Right atrium auricular region (tissue), 2 donors: ENCODE results near the gene DR1. TPM values are rescaled to one million over a fixed set of nuclear protein-coding genes. Genes with fewer than 3 reads are reported as not detected.
A peak's percentile ranks its signal among the peaks of the same experiment; 100 is the strongest.

Experiments used
- DNase-seq: peaks from one replicate; pipeline ENCODE4 v3.0.0-alpha.2; 2019; ENCODE audit warnings: low spot score
- H3K27ac ChIP-seq, 2 donors: fragments of 200-600 bp; sonication (generic); 1 replicate in 1 of 2; 2 replicates in 1 of 2; pipeline ENCODE4 v1.5.1; 2016 to 2019
- H3K27me3 ChIP-seq, 2 donors: fragments of 200-600 bp; sonication (generic); one replicate each; pipeline versions ENCODE4 v1.5.1 to v1.6.0; 2017 to 2019
- H3K36me3 ChIP-seq: fragments of 200-600 bp; sonication (generic); one replicate; pipeline ENCODE4 v1.5.1; 2016
- H3K4me1 ChIP-seq, 2 donors: fragments of 200-600 bp; sonication (generic); one replicate each; pipeline versions ENCODE4 v1.5.1 to v1.6.0; 2017 to 2019
- H3K4me3 ChIP-seq, 2 donors: fragments of 200-600 bp; sonication (generic); 1 replicate in 1 of 2; 2 replicates in 1 of 2; pipeline ENCODE4 v1.5.1; 2017 to 2019; ENCODE audit warnings: mild to moderate bottlenecking in 1 of 2, moderate library complexity in 1 of 2
- H3K9me3 ChIP-seq, 2 donors: fragments of 200-600 bp; sonication (generic); one replicate each; pipeline ENCODE4 v1.5.1; 2019
- CTCF ChIP-seq, 2 donors: fragments of 200-600 bp; sonication (generic); IDR thresholded peaks; one replicate each; pipeline ENCODE4 v1.5.1; 2019; ENCODE audit warnings: antibody characterized with exemption in 2 of 2
- total RNA-seq, 2 donors: library from RNA; depleted of rRNA; stranded (reverse); fragments of >200 nt; gene quantifications; one replicate each; pipeline ENCODE4 v1.1.0, GENCODE V29; 2016

The DR1 gene
- total RNA-seq, 2 donors from 2014 or later, result 19.3 to 28.9 TPM

DNA sequence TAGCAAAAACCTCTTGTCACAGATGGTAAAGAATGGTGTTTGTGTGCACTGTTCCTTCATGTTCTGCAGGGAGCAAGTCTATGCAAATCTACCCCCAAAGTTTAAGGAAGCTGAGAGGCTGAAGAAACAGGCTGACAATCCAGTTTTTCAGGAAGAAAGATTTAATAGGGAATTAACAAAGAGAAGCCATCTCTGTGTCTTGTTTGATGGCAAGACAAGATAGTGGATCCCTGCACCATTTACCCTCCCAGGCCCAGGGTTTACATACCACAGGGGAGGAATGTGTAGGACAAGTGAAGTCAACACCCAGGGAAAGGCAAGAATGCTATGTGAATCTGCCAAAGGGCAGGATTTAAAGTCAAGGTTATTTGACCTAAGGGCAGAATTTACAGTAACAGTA lies 54.1 kb downstream of the DR1 start:
- no peaks in the 10 kb centered on the region for H3K27me3 ChIP-seq
- H3K27ac ChIP-seq, result no peak overlapping the region
- no peaks in the 10 kb centered on the region for H3K9me3 ChIP-seq
- no peaks in the 10 kb centered on the region for H3K4me1 ChIP-seq
- no peaks in the 10 kb centered on the region for H3K36me3 ChIP-seq
- H3K4me3 ChIP-seq, result no peak overlapping the region
- TF ChIP-seq CTCF (IDR thresholded peaks at IDR 0.05), result no peak
- no peak for DNase-seq

DNA sequence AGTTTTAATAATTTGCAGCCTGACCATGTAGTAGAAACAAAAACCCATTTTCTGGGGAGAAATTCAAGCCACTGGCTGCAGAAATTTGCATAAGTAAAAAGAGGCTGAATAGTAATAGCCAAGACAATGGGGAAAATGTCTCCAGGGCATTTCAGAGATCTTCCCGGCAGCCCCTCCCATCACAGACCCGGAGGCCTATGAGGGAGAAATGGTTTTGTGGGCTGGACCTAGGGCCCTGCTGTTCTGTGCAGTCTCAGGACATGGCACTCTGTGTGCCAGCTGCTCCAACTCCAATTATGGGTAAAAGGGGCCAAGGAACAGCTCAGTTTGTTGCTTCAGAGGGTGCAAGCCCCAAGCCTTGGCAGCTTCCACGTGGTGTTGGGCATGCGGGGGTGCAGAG lies 62.5 kb downstream of the DR1 start:
- Histone ChIP-seq H3K4me3 (no peak overlapping the region), H3K27ac (no peak overlapping the region), H3K9me3 (no peaks in the 10 kb centered on the region), H3K27me3 (no peaks in the 10 kb centered on the region), H3K4me1 (no peaks in the 10 kb centered on the region), H3K36me3 (no peaks in the 10 kb centered on the region)
- no peak for TF ChIP-seq CTCF (IDR thresholded peaks at IDR 0.05)
- DNase-seq, result no peak

- Histone ChIP-seq H3K27me3 (no peaks in the 10 kb centered on the region), H3K9me3 (no peaks in the 10 kb centered on the region), H3K36me3 (no peaks in the 10 kb centered on the region), H3K4me1 (peaks cover 0 to 6% of the 10 kb centered on the region in 2 donors), H3K27ac (no peak overlapping the region), H3K4me3 (no peak overlapping the region)
- no peak for TF ChIP-seq CTCF (IDR thresholded peaks at IDR 0.05)
- DNase-seq, result no peak
Observed at GRCh38 chr1:93411000-93411399, 65.3 kb downstream of the DR1 start.

DNA sequence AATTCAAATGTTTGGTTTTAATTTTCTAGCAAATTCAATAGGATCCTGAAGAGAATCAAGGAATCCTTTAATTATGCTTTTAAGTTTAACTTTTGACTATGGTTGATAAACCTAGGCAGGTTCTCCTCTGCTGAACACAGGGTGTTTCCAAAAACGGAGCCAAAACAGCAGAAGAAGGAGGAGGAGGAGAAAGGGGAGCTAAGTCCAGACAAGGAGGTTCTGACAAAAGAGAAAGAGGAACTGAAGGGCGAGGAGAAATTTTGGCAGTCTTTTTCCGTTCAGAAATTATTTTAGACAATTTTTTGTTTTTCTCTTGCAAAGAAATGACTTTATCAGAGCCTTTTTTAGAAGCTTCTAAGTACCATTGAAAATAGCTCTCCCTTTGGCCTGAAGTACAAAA lies 69.0 kb downstream of the DR1 start:
- H3K4me1 ChIP-seq, result peaks cover 0 to 6% of the 10 kb centered on the region in 2 donors
- H3K36me3 ChIP-seq, result no peaks in the 10 kb centered on the region
- DNase-seq, result no peak
- H3K4me3 ChIP-seq, result peak overlapping the region in 1 of 2 donors; percentile 4
- no peak overlapping the region for H3K27ac ChIP-seq
- no peaks in the 10 kb centered on the region for H3K9me3 ChIP-seq
- TF ChIP-seq CTCF (IDR thresholded peaks at IDR 0.05), result no peak
- no peaks in the 10 kb centered on the region for H3K27me3 ChIP-seq

DNA sequence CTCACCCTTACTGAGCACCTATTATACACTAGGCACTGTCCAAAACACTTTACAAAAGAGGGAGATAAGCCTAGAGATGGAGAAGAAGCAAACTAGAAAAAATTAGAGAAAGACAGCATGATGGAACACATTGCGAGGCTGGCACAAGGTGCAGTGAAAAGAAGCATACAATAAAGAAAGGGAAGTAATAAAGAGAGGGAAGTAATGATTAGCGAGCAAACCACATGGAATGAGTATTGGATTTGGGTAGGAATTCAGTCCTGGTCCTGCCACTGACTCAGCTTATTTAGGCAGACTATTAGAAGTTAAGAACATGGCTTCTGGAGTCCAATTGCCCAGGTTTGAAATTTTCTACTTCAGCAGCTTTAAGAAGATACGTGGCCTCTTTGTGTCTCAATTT lies 69.6 kb downstream of the DR1 start:
- TF ChIP-seq CTCF (IDR thresholded peaks at IDR 0.05), result no peak
- Histone ChIP-seq H3K4me1 (peaks cover 0 to 6% of the 10 kb centered on the region in 2 donors), H3K36me3 (no peaks in the 10 kb centered on the region), H3K4me3 (peak overlapping the region in 1 of 2 donors; percentile 4), H3K9me3 (no peaks in the 10 kb centered on the region), H3K27me3 (no peaks in the 10 kb centered on the region), H3K27ac (no peak overlapping the region)
- DNase-seq, result no peak

DNA sequence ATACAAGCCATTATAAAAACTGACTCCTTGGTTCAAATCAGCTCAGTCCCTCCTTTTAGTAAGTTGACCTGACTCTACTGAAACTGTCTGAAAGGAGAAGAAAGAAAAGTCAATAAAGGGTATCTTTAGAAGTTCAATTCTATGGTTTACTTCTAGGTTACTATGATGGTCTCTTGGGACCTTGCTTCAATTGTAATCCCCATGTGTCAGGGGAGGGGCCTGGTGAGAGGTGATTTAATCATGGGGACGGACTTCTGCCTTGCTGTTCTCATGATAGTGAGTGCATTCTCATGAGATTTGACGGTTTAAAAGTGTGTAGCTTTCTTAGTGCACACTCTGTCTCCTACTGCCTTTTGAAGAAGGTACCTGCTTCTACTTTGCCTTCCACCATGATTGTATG lies 70.5 kb downstream of the DR1 start:
- H3K27ac ChIP-seq, result no peak overlapping the region
- no peak for TF ChIP-seq CTCF (IDR thresholded peaks at IDR 0.05)

More for the DNA sequence above, 70.5 kb downstream of the DR1 start:
- Histone ChIP-seq H3K27me3 (no peaks in the 10 kb centered on the region), H3K36me3 (no peaks in the 10 kb centered on the region), H3K9me3 (no peaks in the 10 kb centered on the region), H3K4me1 (peaks cover 0 to 6% of the 10 kb centered on the region in 2 donors), H3K4me3 (no peak overlapping the region)
- DNase-seq, result no peak
